ENCODE results near the gene ZMYND8.
"Not testable (repeated sequence)": the region's sequence is repeated elsewhere in the genome, so short reads cannot be mapped to it uniquely, and the experiment has no call there.

The ZMYND8 gene

GRCh38 chr20:47247972-47248371 is 108.5 kb downstream of the ZMYND8 start:
- TF ChIP-seq CTCF (IDR thresholded peaks at IDR 0.05; ENCODE audit: low read length, missing control alignments): no peak
- DNase-seq (ENCODE audit: low read depth): no peak
- no peak overlapping the region for H3K4me3 ChIP-seq (replicated peaks; ENCODE audit: low read depth, low read length)

- DNase-seq (ENCODE audit: low read depth): no peak
- TF ChIP-seq CTCF (IDR thresholded peaks at IDR 0.05; ENCODE audit: low read length, missing control alignments): no peak
- H3K4me3 ChIP-seq (replicated peaks; ENCODE audit: low read depth, low read length): no peak overlapping the region
These were observed 110.3 kb downstream of the ZMYND8 start for GRCh38 chr20:47246061-47246777.

GRCh38 chr20:47245166-47245565 is 111.3 kb downstream of the ZMYND8 start:
- H3K4me3 ChIP-seq (replicated peaks; ENCODE audit: low read depth, low read length); DNase-seq (ENCODE audit: low read depth): not testable (repeated sequence)

GRCh38 chr20:47244451-47244850 is 112.0 kb downstream of the ZMYND8 start:
- no peak overlapping the region for H3K4me3 ChIP-seq (replicated peaks; ENCODE audit: low read depth, low read length)
- TF ChIP-seq CTCF (IDR thresholded peaks at IDR 0.05; ENCODE audit: low read length, missing control alignments): no peak
- no peak for DNase-seq (ENCODE audit: low read depth)

- H3K4me3 ChIP-seq (replicated peaks; ENCODE audit: low read depth, low read length): no peak overlapping the region
- DNase-seq (ENCODE audit: low read depth): no peak
- no peak for TF ChIP-seq CTCF (IDR thresholded peaks at IDR 0.05; ENCODE audit: low read length, missing control alignments)
These were observed 112.8 kb downstream of the ZMYND8 start for GRCh38 chr20:47243532-47244305.

- TF ChIP-seq CTCF (IDR thresholded peaks at IDR 0.05; ENCODE audit: low read length, missing control alignments): no peak
- DNase-seq (ENCODE audit: low read depth): no peak
- H3K4me3 ChIP-seq (replicated peaks; ENCODE audit: low read depth, low read length): no peak overlapping the region
These were observed 113.5 kb downstream of the ZMYND8 start for GRCh38 chr20:47243003-47243402.

GRCh38 chr20:47241345-47241781 is 115.1 kb downstream of the ZMYND8 start:
- no peak for TF ChIP-seq CTCF (IDR thresholded peaks at IDR 0.05; ENCODE audit: low read length, missing control alignments)
- peak; percentile 99 for DNase-seq (ENCODE audit: low read depth)
- no peak overlapping the region for H3K4me3 ChIP-seq (replicated peaks; ENCODE audit: low read depth, low read length)

GRCh38 chr20:47240096-47240495 is 116.4 kb downstream of the ZMYND8 start:
- not testable (repeated sequence) for DNase-seq (ENCODE audit: low read depth); H3K4me3 ChIP-seq (replicated peaks; ENCODE audit: low read depth, low read length)
